IgD-negative memory B cell (primary cell): ENCODE data around the gene CHRNA1. TPM values are rescaled to one million over a fixed set of nuclear protein-coding genes. Genes with fewer than 3 reads are reported as not detected.

Source experiments
- H3K27ac Mint-ChIP-seq, 3 donors: one replicate each; pipeline ENCODE4 v1.8.0; 2020 to 2022; ENCODE audit warnings: mild to moderate bottlenecking in 3 of 3, mixed read lengths in 3 of 3, moderate library complexity in 1 of 3
- H3K27me3 Mint-ChIP-seq: one replicate; pipeline ENCODE4 v1.8.0; 2021; ENCODE audit warnings: mixed read lengths
- H3K36me3 Mint-ChIP-seq: one replicate; pipeline ENCODE4 v1.8.0; 2020; ENCODE audit warnings: mild to moderate bottlenecking, mixed read lengths
- H3K4me1 Mint-ChIP-seq, 3 donors: one replicate each; pipeline ENCODE4 v1.8.0; 2020 to 2022; ENCODE audit warnings: mixed read lengths in 3 of 3, mild to moderate bottlenecking in 1 of 3
- H3K4me3 Mint-ChIP-seq, 4 donors: one replicate each; pipeline ENCODE4 v1.8.0; 2020 to 2022; ENCODE audit warnings: mild to moderate bottlenecking in 4 of 4, mixed read lengths in 4 of 4, moderate library complexity in 3 of 4
- H3K9me3 Mint-ChIP-seq, 3 donors: one replicate each; pipeline ENCODE4 v1.8.0; 2020 to 2021; ENCODE audit warnings: mixed read lengths in 3 of 3, mild to moderate bottlenecking in 1 of 3
- polyA plus RNA-seq: library from polyadenylated mRNA; unstranded; fragments of 300-500 nt; fragmentation: Illumina TruSeq; gene quantifications from one replicate; pipeline ENCODE4 v1.2.3, GENCODE V29; 2021

The CHRNA1 gene
- polyA plus RNA-seq, result 0.40 TPM

DNA sequence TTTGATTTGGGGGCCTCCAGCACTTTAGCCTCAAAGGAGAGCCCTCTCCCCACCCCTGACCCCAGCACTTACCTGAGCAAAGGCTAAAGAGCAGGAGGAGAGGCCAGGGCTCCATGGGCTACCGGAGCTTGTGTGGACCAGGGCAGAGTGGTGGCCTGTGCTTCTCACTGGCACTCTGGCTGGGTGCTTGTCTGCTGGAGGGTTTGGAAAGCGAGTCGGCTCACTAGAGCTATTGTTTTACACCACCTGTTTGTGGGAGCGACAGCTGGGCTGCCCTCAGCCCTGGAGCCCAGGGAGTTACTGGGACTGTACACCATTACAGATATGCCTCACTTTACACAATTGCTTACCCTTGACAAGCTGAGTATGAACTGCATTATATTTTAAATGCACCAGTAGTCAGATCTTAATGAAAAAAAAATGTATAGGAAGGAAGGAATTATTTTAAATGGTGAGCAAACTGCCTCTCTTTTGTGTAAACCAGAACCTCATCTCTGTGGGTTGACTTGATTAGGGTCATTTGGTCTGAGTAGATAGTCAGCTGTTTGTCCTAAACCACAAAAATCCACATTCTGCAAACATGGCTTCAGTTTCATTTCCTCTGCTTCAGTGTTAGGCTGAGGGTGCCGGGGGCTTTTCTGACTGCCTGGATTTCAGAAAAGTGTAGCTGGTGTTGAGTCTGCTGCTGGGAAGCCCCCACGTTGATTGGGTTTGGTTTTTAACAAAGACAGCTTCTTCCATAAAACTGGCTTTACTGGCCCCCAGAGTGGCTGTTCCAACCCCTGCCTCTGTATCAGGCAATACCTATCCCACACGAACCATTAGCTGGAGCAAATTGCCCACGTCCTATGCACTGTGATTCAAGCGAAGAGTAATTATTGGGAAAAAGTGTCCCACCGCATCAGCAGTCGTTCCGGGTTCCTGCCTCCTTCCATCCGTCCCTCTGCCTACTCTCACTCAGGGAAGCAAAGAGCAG, at the start of gene CHRNA1:
Gene CHRNA1, minus strand, starts transcription at position 193 of the 976 bp plus-strand sequence. Its CDS starts 78 bp downstream, at position 115.
- Mint-ChIP-seq H3K27me3 (peaks cover 8% of the 10 kb centered on the region), H3K4me3 (no peak within 1 kb of the TSS), H3K27ac (no peak within 1 kb of the TSS), H3K9me3 (peaks cover 0 to 2% (median 0%) of the 10 kb centered on the region in 3 donors), H3K4me1 (peaks cover 0 to 9% (median 0%) of the 10 kb centered on the region in 3 donors), H3K36me3 (no peaks in the 10 kb centered on the region)

DNA sequence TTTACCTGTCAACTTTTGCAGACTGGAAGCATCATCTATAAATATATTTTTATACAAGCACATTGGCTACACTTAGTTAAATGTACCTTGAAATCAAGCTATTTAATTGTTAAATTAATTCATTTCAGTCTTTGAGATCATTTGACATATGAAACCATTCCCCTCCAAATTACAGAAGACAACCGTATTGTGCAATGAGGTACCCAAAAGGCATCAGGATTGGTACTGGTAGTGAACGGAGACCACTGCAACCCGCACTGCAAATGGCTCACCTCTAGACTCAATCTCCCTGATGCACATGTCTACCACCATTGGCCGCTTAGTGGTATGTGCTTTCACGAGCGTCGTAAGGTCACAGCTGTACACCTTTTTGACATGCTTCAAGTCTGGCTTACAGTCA, 47.8 kb upstream of the CHRNA1 start:
- no peak overlapping the region for H3K27ac Mint-ChIP-seq
- no peak overlapping the region for H3K4me3 Mint-ChIP-seq
- no peaks in the 10 kb centered on the region for H3K9me3 Mint-ChIP-seq
- H3K36me3 Mint-ChIP-seq, result peaks cover 5% of the 10 kb centered on the region
- no peaks in the 10 kb centered on the region for H3K27me3 Mint-ChIP-seq
- H3K4me1 Mint-ChIP-seq, result no peaks in the 10 kb centered on the region

DNA sequence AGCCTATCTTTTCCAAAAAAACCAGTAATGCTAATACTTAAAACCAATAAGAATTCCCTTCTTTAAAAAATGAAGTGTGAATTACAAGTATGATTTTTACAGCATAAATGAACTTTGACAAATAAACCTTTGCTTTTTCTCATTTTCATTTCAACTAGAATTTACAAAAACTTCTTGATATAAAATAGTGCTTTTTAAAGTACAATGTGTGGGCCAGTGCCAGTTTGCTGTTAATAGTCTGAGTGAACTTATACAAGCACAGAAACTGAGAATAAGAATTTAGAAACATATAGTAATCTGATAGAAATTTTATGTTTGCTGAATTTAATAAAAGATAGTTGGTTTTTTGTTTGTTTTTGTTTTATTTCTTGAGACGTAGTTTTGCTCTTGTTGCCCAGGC, 43.7 kb upstream of the CHRNA1 start:
- Mint-ChIP-seq H3K4me3 (no peak overlapping the region), H3K4me1 (no peaks in the 10 kb centered on the region), H3K27me3 (no peaks in the 10 kb centered on the region), H3K36me3 (peaks cover 4% of the 10 kb centered on the region), H3K27ac (no peak overlapping the region), H3K9me3 (no peaks in the 10 kb centered on the region)

DNA sequence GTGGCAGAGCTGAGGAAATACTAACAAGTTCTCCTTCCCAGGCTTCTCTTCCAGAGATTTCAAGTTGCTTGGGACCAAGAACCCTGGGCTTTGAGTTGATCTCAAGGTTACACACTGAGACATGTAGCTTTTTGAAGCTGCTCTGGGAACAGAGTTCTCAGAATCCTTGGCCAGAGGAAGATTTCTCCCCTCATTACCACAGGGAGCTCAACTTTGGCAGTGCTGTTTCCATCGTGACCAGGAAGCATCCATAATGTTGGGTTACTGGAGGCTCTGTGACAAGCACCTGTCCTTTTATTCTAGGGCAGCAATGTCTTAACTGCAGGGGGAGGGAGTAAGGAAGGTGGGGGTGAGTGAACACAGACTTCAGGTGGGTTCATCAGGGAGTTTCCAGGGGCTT, 41.5 kb upstream of the CHRNA1 start:
- no peaks in the 10 kb centered on the region for H3K9me3 Mint-ChIP-seq
- peaks cover 4% of the 10 kb centered on the region for H3K36me3 Mint-ChIP-seq
- H3K27ac Mint-ChIP-seq, result no peak overlapping the region
- no peak overlapping the region for H3K4me3 Mint-ChIP-seq
- H3K4me1 Mint-ChIP-seq, result no peaks in the 10 kb centered on the region
- H3K27me3 Mint-ChIP-seq, result no peaks in the 10 kb centered on the region

DNA sequence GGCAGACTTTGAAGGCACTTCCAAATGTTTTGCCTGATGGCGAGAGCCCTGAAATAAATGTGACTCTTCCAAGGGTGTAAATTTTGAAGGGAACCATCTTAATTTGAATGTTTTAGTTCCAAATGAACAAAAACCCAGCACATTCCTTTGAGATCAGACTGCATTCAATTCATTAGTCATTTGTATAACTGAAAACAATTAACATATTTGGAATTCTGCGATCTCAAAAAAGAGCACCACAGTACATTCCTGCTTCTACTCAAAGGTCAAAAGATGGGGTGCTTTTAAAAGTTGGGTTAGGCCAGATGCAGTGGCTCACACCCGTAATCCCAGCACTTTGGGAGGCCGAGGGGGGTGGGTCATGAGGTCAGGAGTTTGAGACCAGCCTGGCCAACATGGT, 38.2 kb upstream of the CHRNA1 start:
- Mint-ChIP-seq H3K9me3 (no peaks in the 10 kb centered on the region), H3K27ac (no peak overlapping the region), H3K4me3 (no peak overlapping the region), H3K36me3 (no peaks in the 10 kb centered on the region), H3K4me1 (no peaks in the 10 kb centered on the region), H3K27me3 (no peaks in the 10 kb centered on the region)

DNA sequence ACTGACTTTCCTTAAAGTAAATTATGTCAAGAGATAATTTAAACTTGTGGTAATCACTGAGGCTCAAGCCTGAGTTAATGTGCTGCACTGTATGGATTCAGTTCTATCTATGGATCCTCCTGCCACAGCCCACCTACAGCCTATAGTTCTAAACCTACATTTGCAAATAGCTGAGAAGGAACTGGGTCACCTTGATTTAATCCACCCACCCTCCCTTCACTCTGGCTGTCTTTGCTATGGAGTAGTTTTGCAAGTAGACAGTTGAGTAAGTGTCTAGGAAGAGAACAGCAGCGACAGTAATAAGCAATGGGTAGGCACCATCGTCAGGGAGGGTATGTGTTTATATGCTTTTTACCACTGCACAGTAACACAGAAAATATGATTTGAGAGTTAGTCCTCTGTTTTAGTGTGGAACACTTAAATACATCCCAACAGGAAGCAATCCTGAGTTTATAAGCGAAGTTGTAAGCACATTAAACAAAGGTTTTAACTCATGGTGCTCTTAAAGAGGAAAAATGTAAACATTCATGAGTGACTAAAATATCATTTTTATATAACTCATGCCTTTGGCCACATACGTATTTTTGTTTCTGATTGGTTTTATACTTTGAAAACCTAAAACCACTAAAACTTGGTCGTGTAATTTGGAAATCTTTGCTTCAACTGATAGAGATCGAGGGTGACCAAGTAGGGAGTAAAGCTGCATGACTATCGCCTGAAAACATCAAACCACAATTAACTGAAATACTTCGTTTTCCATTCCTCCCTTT, 36.3 kb upstream of the CHRNA1 start:
- Mint-ChIP-seq H3K9me3 (no peaks in the 10 kb centered on the region), H3K4me3 (no peak overlapping the region), H3K4me1 (no peaks in the 10 kb centered on the region), H3K27me3 (no peaks in the 10 kb centered on the region), H3K36me3 (no peaks in the 10 kb centered on the region), H3K27ac (no peak overlapping the region)

DNA sequence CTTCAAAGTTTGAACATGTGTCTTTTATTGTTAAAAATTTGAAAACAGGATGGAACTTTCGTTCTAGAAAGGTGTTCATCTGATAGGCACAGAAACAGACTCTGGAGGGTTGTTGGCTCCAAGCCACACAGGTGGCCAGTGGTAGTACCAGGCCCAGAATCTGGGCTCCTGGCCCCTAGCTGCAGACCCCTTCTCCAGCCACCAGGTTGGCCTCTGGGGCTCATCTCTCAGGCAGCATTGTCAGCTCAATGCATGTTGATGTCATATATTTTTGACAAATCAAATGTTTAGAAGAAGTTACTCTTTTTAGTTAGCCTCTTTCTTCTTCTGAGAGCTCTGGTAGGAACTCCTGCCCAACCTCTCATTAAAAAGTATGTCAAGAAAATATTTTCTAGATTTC, 34.5 kb upstream of the CHRNA1 start:
- no peaks in the 10 kb centered on the region for H3K27me3 Mint-ChIP-seq
- H3K4me3 Mint-ChIP-seq, result no peak overlapping the region

DNA sequence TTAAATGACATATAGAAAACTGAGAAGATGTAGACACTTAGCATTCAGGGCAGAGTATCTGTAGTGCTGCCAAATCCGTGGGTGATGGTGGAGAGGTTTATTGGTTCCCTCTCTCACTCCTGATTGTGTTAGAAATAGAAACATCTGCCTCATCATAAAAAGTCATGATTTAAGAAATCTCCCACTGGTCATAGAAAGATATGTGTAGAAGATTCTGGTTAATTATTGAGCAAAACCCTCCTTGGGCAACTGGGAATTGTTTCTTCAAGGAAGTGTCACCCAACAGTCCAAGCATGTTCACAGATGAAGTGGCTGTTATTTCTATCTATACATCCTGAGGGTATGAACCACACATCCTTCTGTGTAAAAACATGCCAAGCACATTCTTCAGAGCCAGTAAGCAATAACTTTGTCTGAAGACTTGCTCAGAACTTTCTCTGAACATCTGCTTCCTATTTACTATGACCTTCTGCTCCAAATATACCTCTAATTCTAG, 33.6 kb upstream of the CHRNA1 start:
- Mint-ChIP-seq H3K27me3 (peaks cover 2% of the 10 kb centered on the region), H3K36me3 (no peaks in the 10 kb centered on the region), H3K9me3 (no peaks in the 10 kb centered on the region), H3K4me3 (no peak overlapping the region), H3K4me1 (no peaks in the 10 kb centered on the region), H3K27ac (no peak overlapping the region)

More for the DNA sequence above, 34.5 kb upstream of the CHRNA1 start:
- Mint-ChIP-seq H3K9me3 (no peaks in the 10 kb centered on the region), H3K27ac (no peak overlapping the region), H3K4me1 (no peaks in the 10 kb centered on the region), H3K36me3 (no peaks in the 10 kb centered on the region)

DNA sequence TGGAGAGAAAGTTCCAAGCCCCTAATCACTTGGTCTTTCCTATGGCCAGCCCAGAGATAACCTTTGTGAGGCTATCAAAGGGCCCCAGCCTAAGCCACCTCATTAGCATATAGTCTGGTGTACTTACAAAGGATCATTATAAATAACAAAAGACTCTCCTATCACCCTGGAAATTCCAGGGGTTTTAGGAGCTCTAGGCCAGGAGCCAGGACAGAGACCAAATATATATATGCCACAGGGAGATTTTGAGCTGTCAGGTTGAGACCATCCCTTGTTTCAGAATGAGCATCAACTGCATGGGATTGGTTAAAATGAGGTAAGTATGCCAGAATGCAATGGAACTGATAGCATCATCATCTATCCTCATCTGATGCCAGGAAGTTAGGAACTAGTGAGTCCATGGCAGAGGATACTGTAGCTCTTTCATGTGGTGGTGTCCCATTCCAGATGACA, 32.1 kb upstream of the CHRNA1 start:
- Mint-ChIP-seq H3K9me3 (no peaks in the 10 kb centered on the region), H3K4me3 (no peak overlapping the region), H3K27me3 (peaks cover 4% of the 10 kb centered on the region), H3K4me1 (no peaks in the 10 kb centered on the region), H3K27ac (peak overlapping the region in 1 of 3 donors; percentile 18), H3K36me3 (no peaks in the 10 kb centered on the region)

DNA sequence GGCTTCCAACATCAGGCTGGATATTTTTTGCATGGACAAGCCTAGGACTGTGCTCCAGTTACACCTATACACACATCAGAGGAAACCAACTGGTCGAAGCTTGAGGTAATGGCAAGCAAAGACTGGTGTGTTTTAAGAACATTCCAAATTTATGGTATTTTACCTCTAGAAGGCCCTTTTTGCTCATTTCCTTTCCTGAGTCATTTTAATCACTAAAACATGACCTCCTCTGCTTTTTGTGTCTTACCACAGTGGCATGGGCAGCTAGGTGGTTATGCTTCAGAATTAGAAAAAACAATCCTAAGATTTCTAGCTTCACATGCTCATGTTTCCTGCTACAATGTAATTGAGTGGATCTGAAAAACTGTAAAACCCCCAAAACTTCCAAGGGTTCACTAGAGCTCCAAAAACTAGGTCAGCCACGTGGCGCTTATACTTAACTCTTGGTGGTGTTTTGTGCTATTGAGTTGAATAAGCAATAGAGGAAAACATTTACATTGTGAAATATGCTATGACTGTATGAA, 30.6 kb upstream of the CHRNA1 start:
- Mint-ChIP-seq H3K9me3 (no peaks in the 10 kb centered on the region), H3K36me3 (no peaks in the 10 kb centered on the region), H3K27ac (no peak overlapping the region), H3K27me3 (peaks cover 4% of the 10 kb centered on the region), H3K4me1 (no peaks in the 10 kb centered on the region), H3K4me3 (no peak overlapping the region)

DNA sequence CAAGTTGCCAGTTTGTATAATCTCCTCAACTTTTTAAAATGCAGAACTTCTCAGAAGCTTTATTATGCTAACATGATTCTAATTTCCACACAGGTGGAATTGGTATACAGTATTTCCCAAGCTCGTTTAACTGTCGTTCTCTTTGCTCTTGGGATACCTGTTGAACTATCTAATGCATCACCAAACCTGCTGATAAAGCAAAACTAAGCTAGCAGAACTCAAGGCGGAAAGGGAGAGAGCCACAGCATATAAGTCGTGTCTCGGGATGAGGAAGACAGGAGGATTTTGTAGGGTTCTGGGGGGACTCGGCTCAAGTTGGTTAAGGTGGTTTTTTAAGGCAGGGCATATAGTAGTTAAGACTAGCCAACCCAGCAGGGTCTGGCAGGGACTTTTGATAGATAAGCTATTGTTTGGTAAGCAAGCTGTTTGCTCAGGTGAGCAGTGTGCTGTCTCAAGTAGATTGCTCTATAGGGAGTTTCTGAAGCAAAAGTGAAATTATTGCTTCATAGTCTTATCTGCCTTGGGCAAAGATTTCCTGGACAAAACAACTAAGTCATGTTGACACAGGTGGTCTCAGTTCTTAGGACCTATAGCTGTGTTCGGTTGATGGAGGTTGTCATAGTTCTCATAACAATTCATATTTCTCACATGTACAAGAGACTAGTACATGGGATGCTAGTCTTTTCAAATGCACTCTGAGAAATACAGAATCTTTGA, 28.2 kb upstream of the CHRNA1 start:
- H3K4me3 Mint-ChIP-seq, result no peak overlapping the region
- peaks cover 4% of the 10 kb centered on the region for H3K27me3 Mint-ChIP-seq
- peaks cover 0 to 4% (median 0%) of the 10 kb centered on the region in 3 donors for H3K4me1 Mint-ChIP-seq
- H3K9me3 Mint-ChIP-seq, result peaks cover 0 to 2% (median 0%) of the 10 kb centered on the region in 3 donors
- H3K27ac Mint-ChIP-seq, result no peak overlapping the region
- H3K36me3 Mint-ChIP-seq, result peaks cover 3% of the 10 kb centered on the region

DNA sequence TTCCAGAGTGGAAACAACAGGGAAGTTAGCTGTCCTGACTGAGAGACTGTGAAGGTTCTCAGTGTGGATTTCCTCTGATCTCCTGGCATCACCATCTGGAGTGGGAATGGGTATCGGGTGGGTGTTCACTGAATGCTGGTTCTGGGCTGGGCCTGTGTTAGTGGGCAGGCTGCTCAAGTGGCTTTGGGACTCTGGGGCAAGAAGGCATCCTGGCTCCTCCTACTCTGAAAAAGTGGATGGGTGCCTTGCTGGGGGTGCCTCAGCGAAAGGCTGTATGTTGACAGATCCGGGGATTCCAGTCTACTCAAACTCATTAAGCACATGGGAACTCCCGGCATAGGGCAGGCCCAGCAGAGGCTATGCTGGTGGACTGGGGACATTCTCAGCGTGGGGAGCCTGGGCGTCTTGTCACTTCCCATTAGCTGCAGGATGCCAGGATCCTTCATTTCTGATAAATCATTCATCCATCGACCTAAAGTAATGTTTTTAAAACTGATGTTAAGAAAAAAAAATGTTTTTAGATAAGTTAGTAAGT, 27.5 kb upstream of the CHRNA1 start:
- Mint-ChIP-seq H3K4me3 (no peak overlapping the region), H3K36me3 (peaks cover 3% of the 10 kb centered on the region), H3K27me3 (peaks cover 4% of the 10 kb centered on the region), H3K9me3 (peaks cover 0 to 2% (median 0%) of the 10 kb centered on the region in 3 donors), H3K4me1 (peaks cover 0 to 4% (median 0%) of the 10 kb centered on the region in 3 donors), H3K27ac (no peak overlapping the region)

DNA sequence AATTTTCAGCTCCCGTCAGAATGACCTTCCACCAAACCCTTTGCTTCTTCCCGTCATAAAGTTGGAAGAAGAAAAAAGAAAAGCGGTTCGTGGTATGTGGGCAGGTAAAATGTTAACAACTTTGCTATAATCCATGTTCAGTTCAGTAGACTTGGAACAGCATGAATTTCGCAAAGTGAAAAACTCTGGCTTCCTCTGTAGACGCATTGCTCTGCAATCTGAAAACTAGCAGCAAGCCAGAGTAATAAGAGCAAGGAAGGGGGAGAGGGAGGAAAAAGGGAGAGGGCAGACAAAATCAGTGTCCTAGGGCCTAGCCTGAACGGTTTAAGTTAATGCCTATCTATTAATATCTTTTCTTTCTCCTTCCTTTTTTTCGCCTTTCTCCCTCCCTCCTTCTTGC, 26.7 kb upstream of the CHRNA1 start:
- peaks cover 3% of the 10 kb centered on the region for H3K36me3 Mint-ChIP-seq
- H3K4me3 Mint-ChIP-seq, result no peak overlapping the region
- peaks cover 0 to 4% (median 0%) of the 10 kb centered on the region in 3 donors for H3K4me1 Mint-ChIP-seq
- H3K27me3 Mint-ChIP-seq, result peaks cover 4% of the 10 kb centered on the region
- H3K9me3 Mint-ChIP-seq, result peaks cover 0 to 2% (median 0%) of the 10 kb centered on the region in 3 donors
- H3K27ac Mint-ChIP-seq, result no peak overlapping the region

DNA sequence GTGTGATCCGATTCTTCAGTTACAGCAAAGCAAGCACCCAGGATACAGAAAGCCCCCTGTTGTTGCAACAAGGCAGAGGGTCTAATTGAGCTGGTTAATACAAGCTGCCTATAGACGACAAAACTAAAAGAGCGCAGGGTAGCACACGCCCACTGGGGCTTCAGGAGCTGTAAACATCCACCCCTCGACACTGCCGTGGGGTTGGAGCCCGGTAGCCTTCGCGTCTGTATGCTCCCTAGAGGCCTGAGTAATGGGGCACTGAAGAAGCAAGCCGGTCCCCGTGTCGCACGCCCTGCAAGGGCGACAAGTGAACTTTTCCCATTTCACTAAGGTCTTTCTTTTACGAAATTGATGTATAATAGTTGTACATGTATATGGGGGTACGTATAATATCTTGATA, 24.7 kb upstream of the CHRNA1 start:
- peaks cover 3% of the 10 kb centered on the region for H3K36me3 Mint-ChIP-seq
- no peak overlapping the region for H3K4me3 Mint-ChIP-seq
- peaks cover 0 to 4% (median 0%) of the 10 kb centered on the region in 3 donors for H3K4me1 Mint-ChIP-seq
- H3K27me3 Mint-ChIP-seq, result peaks cover 6% of the 10 kb centered on the region
- peaks cover 0 to 2% (median 0%) of the 10 kb centered on the region in 3 donors for H3K9me3 Mint-ChIP-seq
- no peak overlapping the region for H3K27ac Mint-ChIP-seq
